Gastrocnemius medialis (tissue), 4 donors: ENCODE measurements around the gene IFRD1. TPM values are rescaled to one million over a fixed set of nuclear protein-coding genes. Genes with fewer than 3 reads are reported as not detected.

ENCODE experiments used
- ATAC-seq, 2 donors: fragments of 150-250 bp; one replicate each; pipeline ENCODE4 v1.9.1; 2016
- DNase-seq, 2 donors: peaks; one replicate each; pipeline ENCODE4 v3.0.0-alpha.2; 2019
- H3K27ac ChIP-seq, 4 donors: fragments of 200-600 bp; sonication (generic); 1 replicate in 1 of 4; 2 replicates in 3 of 4; pipeline ENCODE4 v1.5.1; 2016 to 2018; ENCODE audit warnings: mild to moderate bottlenecking in 2 of 4, moderate library complexity in 1 of 4
- H3K27me3 ChIP-seq, 3 donors: fragments of 200-600 bp; sonication (generic) in 2 of 3; 1 replicate in 1 of 3; 2 replicates in 2 of 3; pipeline versions ENCODE4 v1.5.1 to v1.6.0; 2016 to 2019; ENCODE audit warnings: mild to moderate bottlenecking in 1 of 3, moderate library complexity in 1 of 3
- H3K36me3 ChIP-seq, 2 donors: fragments of 200-600 bp; sonication (generic) in 1 of 2; one replicate each; pipeline ENCODE4 v1.5.1; 2017 to 2018
- H3K4me1 ChIP-seq, 2 donors: fragments of 200-600 bp; sonication (generic) in 1 of 2; one replicate each; pipeline ENCODE4 v1.5.1; 2016 to 2017; ENCODE audit warnings: mild to moderate bottlenecking in 2 of 2
- H3K4me3 ChIP-seq, 4 donors: fragments of 200-600 bp; sonication (generic) in 3 of 4; 1 replicate in 1 of 4; 2 replicates in 3 of 4; pipeline ENCODE4 v1.5.1; 2016 to 2019; ENCODE audit warnings: mild to moderate bottlenecking in 2 of 4
- H3K9me3 ChIP-seq, 3 donors: fragments of 200-600 bp; sonication (generic) in 2 of 3; 1 replicate in 1 of 3; 2 replicates in 2 of 3; pipeline ENCODE4 v1.5.1; 2016 to 2019
- CTCF ChIP-seq, 5 experiments: fragments of 450-650 bp in 3 of 5; fragments of 200-600 bp in 2 of 5; sonication (generic) in 2 of 5; IDR thresholded peaks in 4 of 5; conservative IDR thresholded peaks in 1 of 5; 1 replicate in 4 of 5; 2 replicates in 1 of 5; pipeline ENCODE4 v1.5.1; 2016 to 2019; ENCODE audit warnings: antibody characterized with exemption in 5 of 5, mild to moderate bottlenecking in 3 of 5, moderate library complexity in 3 of 5
- POLR2A ChIP-seq, 2 donors: fragments of 450-650 bp; IDR thresholded peaks; one replicate each; pipeline ENCODE4 v1.6.1; 2017; ENCODE audit warnings: antibody characterized with exemption in 2 of 2, mild to moderate bottlenecking in 2 of 2, moderate library complexity in 2 of 2
- in situ Hi-C, 4 donors: fragments of 200-750 bp; cut with MboI; loops; one replicate each; pipeline versions ENCODE4 v1.15.0 to v1.8.0; 2017; ENCODE audit warnings: low sequenced_read_pairs in 4 of 4
- intact Hi-C: fragments of 100-400 bp; cut with DNase I; formaldehyde crosslinking; loops from one replicate; pipeline ENCODE4 v1.15.1; 2023; ENCODE audit warnings: low total_unique reads
- total RNA-seq, 4 donors: library from RNA; depleted of rRNA; stranded (reverse); fragments of >200 nt; gene quantifications; one replicate each; pipeline versions ENCODE4 v1.1.0 to v1.2.3, GENCODE V29; 2016

Gene IFRD1
- total RNA-seq, 4 donors from 2014 or later: 37.8 to 70.8 (median 50.1) TPM

GRCh38 chr7:112446431-112446830, 3.8 kb upstream of the IFRD1 start:
- Histone ChIP-seq H3K27me3 (no peaks in the 10 kb centered on the region), H3K4me3 (no peak overlapping the region), H3K9me3 (no peaks in the 10 kb centered on the region), H3K27ac (no peak overlapping the region), H3K36me3 (no peaks in the 10 kb centered on the region), H3K4me1 (peaks cover 16 to 17% of the 10 kb centered on the region in 2 donors)
- DNase-seq: no peak
- no peak for ATAC-seq
- in situ Hi-C loops (no loop called here), intact Hi-C loops (loop anchor here (5.0 kb wide), 1 partner anchor 54 kb away; no protein-coding TSS in a partner anchor)
- no peak for TF ChIP-seq CTCF (IDR thresholded peaks at IDR 0.05 in 4 of 5, conservative IDR thresholded peaks at IDR 0.05 in 1 of 5)
- no peak for TF ChIP-seq POLR2A (IDR thresholded peaks at IDR 0.05)

- no peak for DNase-seq
- Histone ChIP-seq H3K9me3 (no peaks in the 10 kb centered on the region), H3K36me3 (no peaks in the 10 kb centered on the region), H3K4me3 (no peak overlapping the region), H3K4me1 (peaks cover 16 to 24% of the 10 kb centered on the region in 2 donors), H3K27me3 (no peaks in the 10 kb centered on the region), H3K27ac (peak overlapping the region; percentile 96 to 100 (median 98))
- no peak for TF ChIP-seq POLR2A (IDR thresholded peaks at IDR 0.05)
- in situ Hi-C loops: no loop called here
- intact Hi-C loops: loop anchor here (5.0 kb wide), 1 partner anchor 55 kb away; no protein-coding TSS in a partner anchor
- ATAC-seq: no peak
These were observed 2.9 kb upstream of the IFRD1 start for GRCh38 chr7:112447406-112447805.

- Histone ChIP-seq H3K27ac (peak overlapping the region; percentile 96 to 100 (median 98)), H3K4me1 (peaks cover 19 to 34% of the 10 kb centered on the region in 2 donors), H3K9me3 (no peaks in the 10 kb centered on the region), H3K4me3 (peak overlapping the region in 1 of 4 donors; percentile 91), H3K27me3 (no peaks in the 10 kb centered on the region), H3K36me3 (no peaks in the 10 kb centered on the region)
- no peak for ATAC-seq
- no peak for DNase-seq
- in situ Hi-C loops: no loop called here
- TF ChIP-seq POLR2A (IDR thresholded peaks at IDR 0.05): no peak
- TF ChIP-seq CTCF (IDR thresholded peaks at IDR 0.05 in 4 of 5, conservative IDR thresholded peaks at IDR 0.05 in 1 of 5): no peak
- intact Hi-C loops: loop anchor here (2.0 to 5.0 kb wide), 3 partner anchors 26 to 56 kb away; no protein-coding TSS in a partner anchor
These were observed 1.9 kb upstream of the IFRD1 start for GRCh38 chr7:112448381-112448780.

GRCh38 chr7:112448891-112449290, 1.4 kb upstream of the IFRD1 start:
- no peak for TF ChIP-seq CTCF (IDR thresholded peaks at IDR 0.05 in 4 of 5, conservative IDR thresholded peaks at IDR 0.05 in 1 of 5)
- Histone ChIP-seq H3K4me1 (peaks cover 23 to 39% of the 10 kb centered on the region in 2 donors), H3K36me3 (no peaks in the 10 kb centered on the region), H3K4me3 (peak overlapping the region in 3 of 4 donors; percentile 71 to 92 (median 91)), H3K27ac (peak overlapping the region; percentile 96 to 100 (median 98)), H3K9me3 (no peaks in the 10 kb centered on the region), H3K27me3 (no peaks in the 10 kb centered on the region)
- intact Hi-C loops (loop anchor here (2.0 to 5.0 kb wide), 3 partner anchors 26 to 57 kb away; no protein-coding TSS in a partner anchor), in situ Hi-C loops (no loop called here)
- DNase-seq (peak in 1 of 2 donors; percentile 45), ATAC-seq (peak; percentile 19 to 38)

- peaks cover 28 to 44% of the 10 kb centered on the region in 2 donors for H3K4me1 ChIP-seq
- ATAC-seq (peak; percentile 42 to 53), DNase-seq (peak; percentile 54 to 65)
- TF ChIP-seq CTCF (IDR thresholded peaks at IDR 0.05 in 4 of 5, conservative IDR thresholded peaks at IDR 0.05 in 1 of 5): no peak
- no peak for TF ChIP-seq POLR2A (IDR thresholded peaks at IDR 0.05)
- H3K27me3 ChIP-seq: no peaks in the 10 kb centered on the region
- in situ Hi-C loops (no loop called here), intact Hi-C loops (loop anchor here (2.0 to 5.0 kb wide), 3 partner anchors 27 to 57 kb away; no protein-coding TSS in a partner anchor)
- H3K27ac ChIP-seq: peak overlapping the region; percentile 96 to 100 (median 98)
- no peaks in the 10 kb centered on the region for H3K9me3 ChIP-seq
- H3K4me3 ChIP-seq: peak overlapping the region; percentile 71 to 92 (median 89)
- H3K36me3 ChIP-seq: no peaks in the 10 kb centered on the region
These were observed 907 bp upstream of the IFRD1 start for GRCh38 chr7:112449353-112449752.
